LNCaP clone FGC (cell line): ENCODE data around the gene ICA1.
A peak's percentile ranks its signal among the peaks of the same experiment; 100 is the strongest.

ENCODE experiments used
- DNase-seq: peaks from one replicate; pipeline ENCODE4 v3.0.0-alpha.2; 2011; ENCODE audit warnings: low read depth
- H3K4me3 ChIP-seq: 2 replicates; pipeline ENCODE4 v1.5.1; 2011; ENCODE audit warnings: mild to moderate bottlenecking, low read depth, low read length, control low read depth
- TF ChIP-seq, protein P1 (sequence below): IDR thresholded peaks from 2 replicates; pipeline ENCODE4 v1.5.1; 2012; ENCODE audit warnings: mild to moderate bottlenecking; ENCODE audit not compliant: control insufficient read depth, insufficient read depth; ENCODE audit errors: extremely low read depth

ICA1 gene

GRCh38 chr7:8295638-8296361 lies 33.8 kb upstream of the ICA1 start:
- TF ChIP-seq, protein P1, sequence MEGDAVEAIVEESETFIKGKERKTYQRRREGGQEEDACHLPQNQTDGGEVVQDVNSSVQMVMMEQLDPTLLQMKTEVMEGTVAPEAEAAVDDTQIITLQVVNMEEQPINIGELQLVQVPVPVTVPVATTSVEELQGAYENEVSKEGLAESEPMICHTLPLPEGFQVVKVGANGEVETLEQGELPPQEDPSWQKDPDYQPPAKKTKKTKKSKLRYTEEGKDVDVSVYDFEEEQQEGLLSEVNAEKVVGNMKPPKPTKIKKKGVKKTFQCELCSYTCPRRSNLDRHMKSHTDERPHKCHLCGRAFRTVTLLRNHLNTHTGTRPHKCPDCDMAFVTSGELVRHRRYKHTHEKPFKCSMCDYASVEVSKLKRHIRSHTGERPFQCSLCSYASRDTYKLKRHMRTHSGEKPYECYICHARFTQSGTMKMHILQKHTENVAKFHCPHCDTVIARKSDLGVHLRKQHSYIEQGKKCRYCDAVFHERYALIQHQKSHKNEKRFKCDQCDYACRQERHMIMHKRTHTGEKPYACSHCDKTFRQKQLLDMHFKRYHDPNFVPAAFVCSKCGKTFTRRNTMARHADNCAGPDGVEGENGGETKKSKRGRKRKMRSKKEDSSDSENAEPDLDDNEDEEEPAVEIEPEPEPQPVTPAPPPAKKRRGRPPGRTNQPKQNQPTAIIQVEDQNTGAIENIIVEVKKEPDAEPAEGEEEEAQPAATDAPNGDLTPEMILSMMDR = peak; percentile 75
- peak; percentile 88 for DNase-seq
- no peak overlapping the region for H3K4me3 ChIP-seq

GRCh38 chr7:8291397-8292141 lies 29.6 kb upstream of the ICA1 start:
- DNase-seq = peak; percentile 39
- H3K4me3 ChIP-seq = no peak overlapping the region
- TF ChIP-seq, protein P1 = no peak

DNA sequence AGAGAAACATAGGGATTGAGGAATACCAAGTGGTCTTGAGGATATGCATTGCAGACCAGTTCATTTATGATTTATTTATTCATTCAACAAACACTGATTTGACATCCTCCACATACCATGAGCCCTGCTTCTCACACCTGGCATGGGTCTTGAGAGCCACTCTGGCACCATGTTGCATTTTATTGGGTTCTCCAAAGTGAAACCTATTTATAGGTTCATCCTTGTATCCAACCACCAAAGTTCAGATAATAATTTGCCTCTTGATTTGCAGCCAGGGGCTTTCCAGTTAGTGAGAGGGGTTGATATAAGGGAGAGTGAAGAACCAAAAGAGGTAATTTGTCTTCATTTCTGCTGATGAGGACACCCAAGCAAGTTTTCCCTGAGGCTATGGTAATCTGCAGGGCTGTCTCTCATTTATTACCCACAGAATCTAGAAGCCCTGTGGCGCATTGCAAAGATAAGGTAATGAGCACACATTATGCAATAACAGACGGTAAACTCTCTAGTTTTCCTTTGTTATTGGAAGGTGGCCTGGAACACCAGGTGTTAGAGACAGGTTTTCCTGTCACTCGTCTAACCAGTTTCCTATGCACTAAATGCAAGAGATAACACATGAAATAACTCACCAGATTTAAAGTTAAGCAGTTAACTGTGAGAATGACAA lies 28.8 kb upstream of the ICA1 start:
- DNase-seq = peak; percentile 98

DNA sequence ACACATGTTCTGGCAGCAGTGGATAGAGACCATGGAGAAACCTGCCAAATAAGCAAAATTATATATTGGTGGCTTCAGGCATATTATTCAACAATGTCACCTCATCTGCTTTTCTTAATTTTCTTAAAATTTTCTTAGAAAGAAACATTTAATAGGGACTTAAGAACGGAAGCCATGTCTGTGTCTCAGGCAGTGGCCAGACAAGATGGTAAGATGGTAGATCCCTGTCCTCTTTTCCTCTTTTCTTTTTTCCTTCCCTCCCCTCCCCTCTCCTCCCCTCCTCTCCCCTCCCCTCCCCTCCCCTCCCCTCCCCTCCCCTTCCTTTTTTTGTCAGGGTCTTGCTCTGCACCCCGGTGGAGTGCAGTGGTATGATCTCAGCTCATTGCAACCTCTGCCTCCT lies 24.2 kb upstream of the ICA1 start:
- DNase-seq = no peak
- TF ChIP-seq, protein P1 = no peak
- no peak overlapping the region for H3K4me3 ChIP-seq

More for the DNA sequence above, 28.8 kb upstream of the ICA1 start:
- TF ChIP-seq, protein P1 = no peak
- no peak overlapping the region for H3K4me3 ChIP-seq

GRCh38 chr7:8285155-8285554 lies 23.2 kb upstream of the ICA1 start:
- DNase-seq = no peak
- no peak overlapping the region for H3K4me3 ChIP-seq
- TF ChIP-seq, protein P1 = no peak

GRCh38 chr7:8284606-8285005 lies 22.6 kb upstream of the ICA1 start:
- TF ChIP-seq, protein P1 = no peak
- no peak overlapping the region for H3K4me3 ChIP-seq
- DNase-seq = peak; percentile 99
